H1 (cell line): ENCODE results near the gene DSTN. TPM values are rescaled to one million over a fixed set of nuclear protein-coding genes. Genes with fewer than 3 reads are reported as not detected.

Experiments
- ASH2L ChIP-seq: fragments of 200-600, 300-600 bp; sonication (generic); IDR thresholded peaks from one replicate; pipeline ENCODE4 v1.7.1; 2017; ENCODE audit warnings: low read length
- BCL11A ChIP-seq, 2 experiments: IDR thresholded peaks; one replicate each; pipeline ENCODE4 v1.6.1; 2011; ENCODE audit warnings: low read depth in 2 of 2, low read length in 2 of 2, mild to moderate bottlenecking in 2 of 2
- BRCA1 ChIP-seq: IDR thresholded peaks from 2 replicates; pipeline ENCODE4 v1.6.1; 2012; ENCODE audit warnings: low read depth, low read length, improper control_type of control experiment
- CHD1 ChIP-seq: IDR thresholded peaks from 2 replicates; pipeline ENCODE4 v1.6.1; 2012; ENCODE audit warnings: low read depth, low read length, improper control_type of control experiment
- JUND ChIP-seq: IDR thresholded peaks from 2 replicates; pipeline ENCODE4 v1.6.1; 2011; ENCODE audit warnings: mild to moderate bottlenecking, improper control_type of control experiment, low read length
- NANOG ChIP-seq: IDR thresholded peaks from 2 replicates; pipeline ENCODE4 v1.6.1; 2011; ENCODE audit warnings: low read length, low read depth, mild to moderate bottlenecking, inconsistent platforms; ENCODE audit not compliant: insufficient read depth, poor library complexity, severe bottlenecking
- POLR2AphosphoS5 ChIP-seq: IDR thresholded peaks from 2 replicates; pipeline ENCODE4 v1.6.1; 2011; ENCODE audit warnings: low read depth, low read length
- SIRT6 ChIP-seq: IDR thresholded peaks from one replicate; pipeline ENCODE4 v1.7.1; 2012; ENCODE audit warnings: low read length, inconsistent platforms
- SP4 ChIP-seq: IDR thresholded peaks from 2 replicates; pipeline ENCODE4 v1.6.1; 2012; ENCODE audit warnings: low read length, inconsistent platforms
- polyA plus RNA-seq, 7 experiments: library from polyadenylated mRNA; depleted of rRNA in 3 of 7; stranded (reverse) in 5 of 7; unstranded in 2 of 7; fragments of >200 nt in 5 of 7; fragments of 200-250 nt in 2 of 7; gene quantifications; 1 replicate in 5 of 7; 2 replicates in 1 of 7; 4 replicates in 1 of 7; pipeline versions ENCODE4 v1.2.1 to v1.2.3, GENCODE V29; 2011 to 2013; ENCODE audit warnings: missing spikeins in 2 of 7, mixed read lengths in 2 of 7
- total RNA-seq: library from RNA; stranded (reverse); fragmentation: NEBNext Ultra II Directional; extraction: Animal tissue kit (Norgen Biotek cat#: 25700); gene quantifications from 2 replicates; pipeline ENCODE4 v1.2.1, GENCODE V29; 2021
- TF ChIP-seq, protein P1 (sequence below): fragments of 300-600 bp; sonication (generic); IDR thresholded peaks from 2 replicates; pipeline ENCODE4 v1.7.1; 2012; ENCODE audit warnings: low read length, moderate library complexity, mild to moderate bottlenecking, inconsistent platforms; ENCODE audit not compliant: insufficient replicate concordance
- TF ChIP-seq, protein P2 (sequence below): IDR thresholded peaks from 2 replicates; pipeline ENCODE4 v1.6.1; 2012; ENCODE audit warnings: inconsistent platforms

Gene DSTN
- total and polyA plus RNA-seq, 2 of the 8 experiments (the other 6 are each of a cell fraction or from before 2014, with no cell fraction given) = 43.3 to 208 TPM

DNA sequence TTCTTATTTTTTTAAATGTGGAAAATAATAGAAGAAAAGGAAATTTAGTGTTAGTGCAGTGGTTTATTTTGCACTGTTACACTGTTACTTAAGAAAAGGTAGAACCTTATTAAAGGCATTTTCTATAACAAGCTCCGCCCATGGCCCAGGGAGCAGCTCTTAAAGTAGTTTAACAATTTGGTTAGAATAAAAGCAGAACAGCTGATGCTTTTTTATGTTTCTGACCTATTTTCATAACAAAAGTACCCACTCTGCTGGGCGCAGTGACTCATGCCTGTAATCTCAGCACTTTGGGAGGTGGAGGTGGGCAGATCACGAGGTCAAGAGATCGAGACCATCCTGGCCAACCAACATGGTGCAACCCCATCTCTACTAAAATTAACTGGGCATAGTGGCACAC is 32.6 kb downstream of the DSTN start (continued):
- TF ChIP-seq, protein P1, sequence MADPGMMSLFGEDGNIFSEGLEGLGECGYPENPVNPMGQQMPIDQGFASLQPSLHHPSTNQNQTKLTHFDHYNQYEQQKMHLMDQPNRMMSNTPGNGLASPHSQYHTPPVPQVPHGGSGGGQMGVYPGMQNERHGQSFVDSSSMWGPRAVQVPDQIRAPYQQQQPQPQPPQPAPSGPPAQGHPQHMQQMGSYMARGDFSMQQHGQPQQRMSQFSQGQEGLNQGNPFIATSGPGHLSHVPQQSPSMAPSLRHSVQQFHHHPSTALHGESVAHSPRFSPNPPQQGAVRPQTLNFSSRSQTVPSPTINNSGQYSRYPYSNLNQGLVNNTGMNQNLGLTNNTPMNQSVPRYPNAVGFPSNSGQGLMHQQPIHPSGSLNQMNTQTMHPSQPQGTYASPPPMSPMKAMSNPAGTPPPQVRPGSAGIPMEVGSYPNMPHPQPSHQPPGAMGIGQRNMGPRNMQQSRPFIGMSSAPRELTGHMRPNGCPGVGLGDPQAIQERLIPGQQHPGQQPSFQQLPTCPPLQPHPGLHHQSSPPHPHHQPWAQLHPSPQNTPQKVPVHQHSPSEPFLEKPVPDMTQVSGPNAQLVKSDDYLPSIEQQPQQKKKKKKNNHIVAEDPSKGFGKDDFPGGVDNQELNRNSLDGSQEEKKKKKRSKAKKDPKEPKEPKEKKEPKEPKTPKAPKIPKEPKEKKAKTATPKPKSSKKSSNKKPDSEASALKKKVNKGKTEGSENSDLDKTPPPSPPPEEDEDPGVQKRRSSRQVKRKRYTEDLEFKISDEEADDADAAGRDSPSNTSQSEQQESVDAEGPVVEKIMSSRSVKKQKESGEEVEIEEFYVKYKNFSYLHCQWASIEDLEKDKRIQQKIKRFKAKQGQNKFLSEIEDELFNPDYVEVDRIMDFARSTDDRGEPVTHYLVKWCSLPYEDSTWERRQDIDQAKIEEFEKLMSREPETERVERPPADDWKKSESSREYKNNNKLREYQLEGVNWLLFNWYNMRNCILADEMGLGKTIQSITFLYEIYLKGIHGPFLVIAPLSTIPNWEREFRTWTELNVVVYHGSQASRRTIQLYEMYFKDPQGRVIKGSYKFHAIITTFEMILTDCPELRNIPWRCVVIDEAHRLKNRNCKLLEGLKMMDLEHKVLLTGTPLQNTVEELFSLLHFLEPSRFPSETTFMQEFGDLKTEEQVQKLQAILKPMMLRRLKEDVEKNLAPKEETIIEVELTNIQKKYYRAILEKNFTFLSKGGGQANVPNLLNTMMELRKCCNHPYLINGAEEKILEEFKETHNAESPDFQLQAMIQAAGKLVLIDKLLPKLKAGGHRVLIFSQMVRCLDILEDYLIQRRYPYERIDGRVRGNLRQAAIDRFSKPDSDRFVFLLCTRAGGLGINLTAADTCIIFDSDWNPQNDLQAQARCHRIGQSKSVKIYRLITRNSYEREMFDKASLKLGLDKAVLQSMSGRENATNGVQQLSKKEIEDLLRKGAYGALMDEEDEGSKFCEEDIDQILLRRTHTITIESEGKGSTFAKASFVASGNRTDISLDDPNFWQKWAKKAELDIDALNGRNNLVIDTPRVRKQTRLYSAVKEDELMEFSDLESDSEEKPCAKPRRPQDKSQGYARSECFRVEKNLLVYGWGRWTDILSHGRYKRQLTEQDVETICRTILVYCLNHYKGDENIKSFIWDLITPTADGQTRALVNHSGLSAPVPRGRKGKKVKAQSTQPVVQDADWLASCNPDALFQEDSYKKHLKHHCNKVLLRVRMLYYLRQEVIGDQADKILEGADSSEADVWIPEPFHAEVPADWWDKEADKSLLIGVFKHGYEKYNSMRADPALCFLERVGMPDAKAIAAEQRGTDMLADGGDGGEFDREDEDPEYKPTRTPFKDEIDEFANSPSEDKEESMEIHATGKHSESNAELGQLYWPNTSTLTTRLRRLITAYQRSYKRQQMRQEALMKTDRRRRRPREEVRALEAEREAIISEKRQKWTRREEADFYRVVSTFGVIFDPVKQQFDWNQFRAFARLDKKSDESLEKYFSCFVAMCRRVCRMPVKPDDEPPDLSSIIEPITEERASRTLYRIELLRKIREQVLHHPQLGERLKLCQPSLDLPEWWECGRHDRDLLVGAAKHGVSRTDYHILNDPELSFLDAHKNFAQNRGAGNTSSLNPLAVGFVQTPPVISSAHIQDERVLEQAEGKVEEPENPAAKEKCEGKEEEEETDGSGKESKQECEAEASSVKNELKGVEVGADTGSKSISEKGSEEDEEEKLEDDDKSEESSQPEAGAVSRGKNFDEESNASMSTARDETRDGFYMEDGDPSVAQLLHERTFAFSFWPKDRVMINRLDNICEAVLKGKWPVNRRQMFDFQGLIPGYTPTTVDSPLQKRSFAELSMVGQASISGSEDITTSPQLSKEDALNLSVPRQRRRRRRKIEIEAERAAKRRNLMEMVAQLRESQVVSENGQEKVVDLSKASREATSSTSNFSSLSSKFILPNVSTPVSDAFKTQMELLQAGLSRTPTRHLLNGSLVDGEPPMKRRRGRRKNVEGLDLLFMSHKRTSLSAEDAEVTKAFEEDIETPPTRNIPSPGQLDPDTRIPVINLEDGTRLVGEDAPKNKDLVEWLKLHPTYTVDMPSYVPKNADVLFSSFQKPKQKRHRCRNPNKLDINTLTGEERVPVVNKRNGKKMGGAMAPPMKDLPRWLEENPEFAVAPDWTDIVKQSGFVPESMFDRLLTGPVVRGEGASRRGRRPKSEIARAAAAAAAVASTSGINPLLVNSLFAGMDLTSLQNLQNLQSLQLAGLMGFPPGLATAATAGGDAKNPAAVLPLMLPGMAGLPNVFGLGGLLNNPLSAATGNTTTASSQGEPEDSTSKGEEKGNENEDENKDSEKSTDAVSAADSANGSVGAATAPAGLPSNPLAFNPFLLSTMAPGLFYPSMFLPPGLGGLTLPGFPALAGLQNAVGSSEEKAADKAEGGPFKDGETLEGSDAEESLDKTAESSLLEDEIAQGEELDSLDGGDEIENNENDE = peak; percentile 30
- no peak for TF ChIP-seq CHD1
- no peak for TF ChIP-seq NANOG
- TF ChIP-seq SP4 = no peak
- no peak for TF ChIP-seq POLR2AphosphoS5
- peak; percentile 85 for TF ChIP-seq JUND
- no peak for TF ChIP-seq ASH2L
- TF ChIP-seq, protein P2, sequence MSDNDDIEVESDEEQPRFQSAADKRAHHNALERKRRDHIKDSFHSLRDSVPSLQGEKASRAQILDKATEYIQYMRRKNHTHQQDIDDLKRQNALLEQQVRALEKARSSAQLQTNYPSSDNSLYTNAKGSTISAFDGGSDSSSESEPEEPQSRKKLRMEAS = no peak
- TF ChIP-seq SIRT6 = no peak
- TF ChIP-seq BCL11A (IDR thresholded peaks at IDR 0.05; ENCODE audit: low read depth in 2 of 2, low read length in 2 of 2) = no peak
- TF ChIP-seq BRCA1 = no peak
